ENCODE data around the gene CDKAL1.

Gene CDKAL1

DNA sequence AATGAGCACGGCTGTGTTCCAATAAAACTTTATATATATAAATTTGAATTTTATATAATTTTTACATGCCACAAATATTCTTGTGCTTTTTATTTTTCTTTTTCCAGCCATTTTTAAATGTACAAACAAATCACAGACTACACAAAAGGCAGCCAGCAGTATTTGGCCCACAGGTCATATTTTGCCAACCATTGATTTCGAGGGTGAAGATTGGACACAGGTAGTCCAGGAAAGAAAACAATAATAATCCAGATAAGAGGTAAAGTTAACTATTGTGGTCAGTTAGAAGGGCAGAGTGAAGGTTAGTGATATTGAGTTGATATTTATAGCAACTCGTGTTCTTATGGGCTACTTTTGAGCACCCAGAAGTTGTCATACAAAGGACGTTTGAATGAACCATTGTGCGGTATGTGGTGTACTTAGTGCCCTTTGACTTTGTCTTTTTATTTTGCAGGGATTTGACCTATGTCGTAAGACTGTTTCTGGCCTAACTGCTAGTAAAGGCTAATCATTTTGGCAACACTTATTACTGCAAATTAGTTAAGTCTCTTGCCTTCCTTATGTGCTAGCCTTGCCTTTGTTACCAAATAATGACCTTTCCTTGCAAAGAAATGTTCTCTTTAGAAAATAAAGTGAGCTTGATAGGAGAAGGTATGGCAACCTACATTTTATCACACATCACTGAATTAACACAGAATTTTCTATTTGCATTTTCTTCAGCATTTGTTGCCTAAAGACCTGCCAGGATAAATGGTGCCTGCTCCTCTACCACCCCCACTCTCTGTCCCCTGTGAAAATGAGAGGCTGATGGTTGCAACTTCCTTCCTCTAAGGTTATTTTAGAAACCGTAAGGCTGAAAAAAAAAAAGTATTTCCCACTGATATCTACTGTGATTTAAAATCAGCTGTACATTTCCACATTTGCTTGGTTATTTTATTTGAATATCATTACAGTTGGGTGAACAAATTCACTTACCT is 565.4 kb downstream of the CDKAL1 start:
- Histone ChIP-seq H3K27ac (ENCODE audit: poor library complexity, severe bottlenecking) (no peak overlapping the region), H3K4me1 (ENCODE audit: insufficient read depth, poor library complexity, severe bottlenecking) (no peaks in the 10 kb centered on the region), H3K36me3 (ENCODE audit: low read depth) (no peaks in the 10 kb centered on the region), H3K9me3 (ENCODE audit: severe bottlenecking) (no peaks in the 10 kb centered on the region), H3K4me3 (ENCODE audit: severe bottlenecking) (no peak overlapping the region), H3K27me3 (ENCODE audit: insufficient read depth, poor library complexity, severe bottlenecking) (no peaks in the 10 kb centered on the region)
- DNase-seq (ENCODE audit: low spot score) (no peak), ATAC-seq (ENCODE audit: low read depth) (no peak)
- TF ChIP-seq, protein P1, sequence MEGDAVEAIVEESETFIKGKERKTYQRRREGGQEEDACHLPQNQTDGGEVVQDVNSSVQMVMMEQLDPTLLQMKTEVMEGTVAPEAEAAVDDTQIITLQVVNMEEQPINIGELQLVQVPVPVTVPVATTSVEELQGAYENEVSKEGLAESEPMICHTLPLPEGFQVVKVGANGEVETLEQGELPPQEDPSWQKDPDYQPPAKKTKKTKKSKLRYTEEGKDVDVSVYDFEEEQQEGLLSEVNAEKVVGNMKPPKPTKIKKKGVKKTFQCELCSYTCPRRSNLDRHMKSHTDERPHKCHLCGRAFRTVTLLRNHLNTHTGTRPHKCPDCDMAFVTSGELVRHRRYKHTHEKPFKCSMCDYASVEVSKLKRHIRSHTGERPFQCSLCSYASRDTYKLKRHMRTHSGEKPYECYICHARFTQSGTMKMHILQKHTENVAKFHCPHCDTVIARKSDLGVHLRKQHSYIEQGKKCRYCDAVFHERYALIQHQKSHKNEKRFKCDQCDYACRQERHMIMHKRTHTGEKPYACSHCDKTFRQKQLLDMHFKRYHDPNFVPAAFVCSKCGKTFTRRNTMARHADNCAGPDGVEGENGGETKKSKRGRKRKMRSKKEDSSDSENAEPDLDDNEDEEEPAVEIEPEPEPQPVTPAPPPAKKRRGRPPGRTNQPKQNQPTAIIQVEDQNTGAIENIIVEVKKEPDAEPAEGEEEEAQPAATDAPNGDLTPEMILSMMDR (IDR thresholded peaks at IDR 0.05; ENCODE audit: poor library complexity, severe bottlenecking), result no peak

DNA sequence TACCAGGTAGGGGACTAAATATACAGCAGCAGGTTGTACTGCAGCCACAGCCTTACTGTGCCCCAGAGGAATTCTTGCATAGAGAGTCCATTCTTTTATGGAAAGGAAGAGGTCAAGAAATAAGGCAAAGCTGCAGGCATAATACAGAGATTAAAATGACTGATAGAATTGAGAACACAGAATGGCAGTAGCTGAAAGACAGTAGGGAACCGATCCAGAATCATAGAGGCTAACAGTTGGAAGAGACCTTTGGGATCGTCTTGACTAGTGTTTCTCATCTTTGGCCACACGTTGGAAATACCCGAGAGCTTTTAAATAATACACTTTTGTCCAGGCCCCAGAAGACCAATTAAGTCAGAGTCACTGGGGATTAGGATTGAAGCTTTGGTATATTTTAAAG is 566.7 kb downstream of the CDKAL1 start:
- DNase-seq (ENCODE audit: low spot score), result no peak
- ATAC-seq (ENCODE audit: low read depth), result no peak
- no peaks in the 10 kb centered on the region for H3K36me3 ChIP-seq (ENCODE audit: low read depth)
- H3K9me3 ChIP-seq (ENCODE audit: severe bottlenecking), result no peaks in the 10 kb centered on the region
- H3K4me3 ChIP-seq (ENCODE audit: severe bottlenecking), result no peak overlapping the region
- no peaks in the 10 kb centered on the region for H3K4me1 ChIP-seq (ENCODE audit: insufficient read depth, poor library complexity, severe bottlenecking)
- no peak overlapping the region for H3K27ac ChIP-seq (ENCODE audit: poor library complexity, severe bottlenecking)
- TF ChIP-seq, protein P1 (IDR thresholded peaks at IDR 0.05; ENCODE audit: poor library complexity, severe bottlenecking), result no peak
- no peaks in the 10 kb centered on the region for H3K27me3 ChIP-seq (ENCODE audit: insufficient read depth, poor library complexity, severe bottlenecking)

DNA sequence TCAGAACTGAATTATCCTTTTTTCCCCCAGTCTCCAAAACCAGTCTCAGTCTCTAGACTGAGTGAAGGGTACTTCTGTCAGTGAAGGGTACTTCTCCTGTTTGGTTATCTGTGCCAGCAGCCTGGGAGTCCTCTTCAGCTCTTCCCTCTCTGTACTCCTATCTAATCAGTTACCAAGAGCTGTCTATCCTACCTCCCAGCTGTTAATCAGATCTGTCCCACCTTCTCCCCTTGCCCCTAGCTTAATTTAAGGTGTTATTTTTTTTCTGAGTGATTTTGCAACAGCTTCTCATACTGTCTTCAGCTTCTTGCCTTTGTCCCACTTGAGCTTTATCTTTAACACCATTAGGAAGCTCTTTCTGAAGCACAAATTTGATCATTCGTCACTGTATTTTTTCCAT is 567.4 kb downstream of the CDKAL1 start:
- no peaks in the 10 kb centered on the region for H3K27me3 ChIP-seq (ENCODE audit: insufficient read depth, poor library complexity, severe bottlenecking)
- H3K4me3 ChIP-seq (ENCODE audit: severe bottlenecking), result no peak overlapping the region
- DNase-seq (ENCODE audit: low spot score) (no peak), ATAC-seq (ENCODE audit: low read depth) (no peak)
- TF ChIP-seq, protein P1 (IDR thresholded peaks at IDR 0.05; ENCODE audit: poor library complexity, severe bottlenecking), result no peak
- H3K36me3 ChIP-seq (ENCODE audit: low read depth), result no peaks in the 10 kb centered on the region
- H3K9me3 ChIP-seq (ENCODE audit: severe bottlenecking), result no peaks in the 10 kb centered on the region
- H3K27ac ChIP-seq (ENCODE audit: poor library complexity, severe bottlenecking), result no peak overlapping the region
- no peaks in the 10 kb centered on the region for H3K4me1 ChIP-seq (ENCODE audit: insufficient read depth, poor library complexity, severe bottlenecking)

DNA sequence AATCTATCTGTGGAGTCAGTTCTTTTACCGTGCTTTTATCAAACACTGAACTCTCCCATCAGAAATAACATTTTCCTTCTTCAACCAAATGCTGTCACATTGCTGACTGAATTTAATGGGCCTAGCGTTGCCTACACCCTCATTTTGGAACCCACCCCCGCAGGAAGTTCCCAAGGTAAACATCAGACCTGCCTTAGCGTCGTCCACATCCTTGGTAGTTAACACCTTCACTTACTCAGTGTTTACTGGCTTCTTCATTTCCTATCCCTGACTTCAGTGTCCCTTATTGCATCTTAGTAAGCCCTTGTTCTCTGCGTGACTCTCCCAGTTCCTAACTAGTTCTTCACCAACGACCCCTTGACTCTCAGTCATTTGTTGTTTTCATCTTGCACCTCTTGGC is 567.9 kb downstream of the CDKAL1 start:
- Histone ChIP-seq H3K27ac (ENCODE audit: poor library complexity, severe bottlenecking) (no peak overlapping the region), H3K4me3 (ENCODE audit: severe bottlenecking) (no peak overlapping the region), H3K27me3 (ENCODE audit: insufficient read depth, poor library complexity, severe bottlenecking) (no peaks in the 10 kb centered on the region), H3K36me3 (ENCODE audit: low read depth) (no peaks in the 10 kb centered on the region), H3K4me1 (ENCODE audit: insufficient read depth, poor library complexity, severe bottlenecking) (no peaks in the 10 kb centered on the region), H3K9me3 (ENCODE audit: severe bottlenecking) (no peaks in the 10 kb centered on the region)
- TF ChIP-seq, protein P1 (IDR thresholded peaks at IDR 0.05; ENCODE audit: poor library complexity, severe bottlenecking), result no peak
- no peak for ATAC-seq (ENCODE audit: low read depth)
- DNase-seq (ENCODE audit: low spot score), result no peak

DNA sequence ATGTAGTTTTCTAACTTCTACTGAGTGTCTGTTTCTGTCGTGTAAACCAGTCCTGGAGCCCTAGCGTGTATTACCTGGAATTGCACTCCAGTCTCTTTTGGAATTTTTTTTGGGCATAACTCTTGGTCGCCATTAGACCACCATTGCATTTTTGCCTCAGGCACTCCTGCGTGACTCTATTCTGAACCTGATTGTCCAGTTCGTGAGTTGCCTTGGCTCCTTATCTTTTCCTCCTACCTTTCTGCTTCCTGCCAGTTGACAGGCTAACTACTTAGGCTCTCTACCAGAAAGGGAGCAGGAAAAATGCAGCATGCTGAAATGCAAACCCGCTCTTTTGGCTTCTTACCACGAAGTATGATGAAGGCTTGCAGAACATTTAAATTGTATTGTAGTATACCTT is 568.4 kb downstream of the CDKAL1 start:
- ATAC-seq (ENCODE audit: low read depth) (no peak), DNase-seq (ENCODE audit: low spot score) (no peak)
- H3K9me3 ChIP-seq (ENCODE audit: severe bottlenecking), result no peaks in the 10 kb centered on the region
- no peak overlapping the region for H3K27ac ChIP-seq (ENCODE audit: poor library complexity, severe bottlenecking)
- no peak overlapping the region for H3K4me3 ChIP-seq (ENCODE audit: severe bottlenecking)
- no peaks in the 10 kb centered on the region for H3K4me1 ChIP-seq (ENCODE audit: insufficient read depth, poor library complexity, severe bottlenecking)
- H3K27me3 ChIP-seq (ENCODE audit: insufficient read depth, poor library complexity, severe bottlenecking), result no peaks in the 10 kb centered on the region
- TF ChIP-seq, protein P1 (IDR thresholded peaks at IDR 0.05; ENCODE audit: poor library complexity, severe bottlenecking), result no peak
- H3K36me3 ChIP-seq (ENCODE audit: low read depth), result no peaks in the 10 kb centered on the region
